ENCODE data around the gene MPPED1. TPM values are rescaled to one million over a fixed set of nuclear protein-coding genes. Genes with fewer than 3 reads are reported as not detected.

Gene MPPED1
- total RNA-seq, 1 donor from 2014 or later, result 0.18 TPM

DNA sequence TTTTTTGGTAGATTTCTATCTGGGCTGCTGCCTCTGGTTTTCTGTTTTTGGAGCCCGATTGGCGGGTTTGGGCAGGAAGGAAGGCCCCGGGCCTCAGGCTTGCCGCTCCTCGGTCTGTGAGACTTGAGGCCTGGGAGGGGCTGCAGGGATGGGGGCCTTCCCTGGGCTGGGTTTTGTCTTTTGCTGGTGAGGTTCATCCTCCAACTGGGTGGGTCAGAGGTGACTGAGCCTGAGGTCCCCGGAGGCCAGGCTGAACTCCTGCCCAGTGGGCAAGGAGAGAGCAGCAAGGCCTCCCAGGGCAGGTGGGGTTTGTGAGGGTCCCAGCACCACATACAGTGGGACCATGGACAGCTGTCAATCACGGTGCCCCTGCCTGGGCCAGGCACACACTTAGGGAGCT, 15.0 kb downstream of the MPPED1 start:
- DNase-seq (ENCODE audit: low spot score), result no peak
- TF ChIP-seq, protein P1, sequence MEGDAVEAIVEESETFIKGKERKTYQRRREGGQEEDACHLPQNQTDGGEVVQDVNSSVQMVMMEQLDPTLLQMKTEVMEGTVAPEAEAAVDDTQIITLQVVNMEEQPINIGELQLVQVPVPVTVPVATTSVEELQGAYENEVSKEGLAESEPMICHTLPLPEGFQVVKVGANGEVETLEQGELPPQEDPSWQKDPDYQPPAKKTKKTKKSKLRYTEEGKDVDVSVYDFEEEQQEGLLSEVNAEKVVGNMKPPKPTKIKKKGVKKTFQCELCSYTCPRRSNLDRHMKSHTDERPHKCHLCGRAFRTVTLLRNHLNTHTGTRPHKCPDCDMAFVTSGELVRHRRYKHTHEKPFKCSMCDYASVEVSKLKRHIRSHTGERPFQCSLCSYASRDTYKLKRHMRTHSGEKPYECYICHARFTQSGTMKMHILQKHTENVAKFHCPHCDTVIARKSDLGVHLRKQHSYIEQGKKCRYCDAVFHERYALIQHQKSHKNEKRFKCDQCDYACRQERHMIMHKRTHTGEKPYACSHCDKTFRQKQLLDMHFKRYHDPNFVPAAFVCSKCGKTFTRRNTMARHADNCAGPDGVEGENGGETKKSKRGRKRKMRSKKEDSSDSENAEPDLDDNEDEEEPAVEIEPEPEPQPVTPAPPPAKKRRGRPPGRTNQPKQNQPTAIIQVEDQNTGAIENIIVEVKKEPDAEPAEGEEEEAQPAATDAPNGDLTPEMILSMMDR (IDR thresholded peaks at IDR 0.05; ENCODE audit: unreplicated experiment), result no peak
- Mint-ChIP-seq H3K4me3 (ENCODE audit: unreplicated experiment) (no peak overlapping the region), H3K27ac (ENCODE audit: unreplicated experiment) (no peak overlapping the region), H3K27me3 (ENCODE audit: unreplicated experiment) (peaks cover 9% of the 10 kb centered on the region), H3K36me3 (ENCODE audit: low read depth, unreplicated experiment) (no peaks in the 10 kb centered on the region), H3K9me3 (ENCODE audit: unreplicated experiment) (no peaks in the 10 kb centered on the region), H3K4me1 (ENCODE audit: unreplicated experiment) (peaks cover 3% of the 10 kb centered on the region)

DNA sequence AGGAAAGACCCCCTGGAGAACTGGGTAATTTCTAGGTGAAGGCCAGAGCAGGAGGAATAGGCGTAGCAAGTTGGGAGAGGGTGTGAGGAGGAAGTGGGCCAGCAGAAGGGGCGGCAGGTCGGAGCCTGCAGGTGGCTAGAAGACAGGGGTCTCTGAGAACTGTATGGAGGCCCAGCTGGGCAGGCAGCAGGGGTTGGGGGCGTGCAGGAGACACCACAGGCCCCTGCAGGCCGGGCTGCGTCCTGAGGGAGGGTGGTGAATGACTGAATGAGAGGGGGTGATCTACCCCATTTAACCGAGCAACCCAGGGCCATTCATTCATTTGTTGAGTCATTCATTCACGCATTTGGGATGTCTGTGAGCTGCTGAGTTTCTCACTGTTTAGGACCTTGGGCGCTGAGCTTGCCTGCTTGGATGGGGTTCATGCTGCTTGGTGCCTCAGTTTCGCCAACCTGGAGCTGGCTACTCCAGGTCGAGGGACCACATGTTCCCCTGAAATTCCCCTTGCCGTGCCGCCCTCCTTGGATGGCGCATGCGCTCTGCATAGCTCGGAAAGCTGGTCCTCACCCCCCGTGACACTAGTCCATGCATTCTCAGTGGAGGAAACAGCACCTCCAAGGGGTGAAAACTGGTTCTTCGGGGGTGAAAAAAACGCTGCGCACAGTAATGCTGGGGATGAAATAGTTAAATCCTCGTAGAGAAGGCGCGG, 15.6 kb downstream of the MPPED1 start:
- Mint-ChIP-seq H3K27me3 (ENCODE audit: unreplicated experiment) (peaks cover 11% of the 10 kb centered on the region), H3K9me3 (ENCODE audit: unreplicated experiment) (no peaks in the 10 kb centered on the region), H3K4me1 (ENCODE audit: unreplicated experiment) (peaks cover 3% of the 10 kb centered on the region), H3K27ac (ENCODE audit: unreplicated experiment) (no peak overlapping the region), H3K36me3 (ENCODE audit: low read depth, unreplicated experiment) (no peaks in the 10 kb centered on the region), H3K4me3 (ENCODE audit: unreplicated experiment) (no peak overlapping the region)
- no peak for DNase-seq (ENCODE audit: low spot score)
- TF ChIP-seq, protein P1 (IDR thresholded peaks at IDR 0.05; ENCODE audit: unreplicated experiment), result peak; percentile 21

DNA sequence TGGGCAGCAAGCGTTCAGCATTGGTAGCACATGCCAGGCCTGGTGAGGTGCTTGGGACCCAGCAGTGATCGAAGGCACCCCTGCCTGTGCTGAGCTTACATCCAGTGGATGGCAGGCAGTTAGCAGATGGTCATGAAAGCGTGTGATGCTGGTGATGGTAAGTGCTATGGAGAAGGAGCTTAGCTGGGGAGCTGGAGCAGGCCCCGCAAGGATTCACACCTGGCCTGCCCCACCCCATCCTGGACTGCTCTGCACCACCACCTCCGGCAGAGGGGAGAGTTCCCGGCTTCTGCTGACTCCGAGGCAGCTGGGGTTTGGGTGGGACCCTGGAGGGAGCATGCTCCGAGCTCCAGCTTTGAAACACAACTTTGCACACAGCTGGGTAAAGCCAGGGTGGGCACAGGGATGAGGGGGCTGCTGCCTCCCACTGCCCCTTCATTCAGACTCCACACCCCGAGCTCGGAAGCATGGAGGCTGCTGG, 16.2 kb downstream of the MPPED1 start:
- Mint-ChIP-seq H3K27me3 (ENCODE audit: unreplicated experiment) (peaks cover 11% of the 10 kb centered on the region), H3K4me3 (ENCODE audit: unreplicated experiment) (no peak overlapping the region), H3K4me1 (ENCODE audit: unreplicated experiment) (peaks cover 3% of the 10 kb centered on the region), H3K27ac (ENCODE audit: unreplicated experiment) (no peak overlapping the region), H3K9me3 (ENCODE audit: unreplicated experiment) (no peaks in the 10 kb centered on the region), H3K36me3 (ENCODE audit: low read depth, unreplicated experiment) (no peaks in the 10 kb centered on the region)
- TF ChIP-seq, protein P1 (IDR thresholded peaks at IDR 0.05; ENCODE audit: unreplicated experiment), result no peak
- no peak for DNase-seq (ENCODE audit: low spot score)

DNA sequence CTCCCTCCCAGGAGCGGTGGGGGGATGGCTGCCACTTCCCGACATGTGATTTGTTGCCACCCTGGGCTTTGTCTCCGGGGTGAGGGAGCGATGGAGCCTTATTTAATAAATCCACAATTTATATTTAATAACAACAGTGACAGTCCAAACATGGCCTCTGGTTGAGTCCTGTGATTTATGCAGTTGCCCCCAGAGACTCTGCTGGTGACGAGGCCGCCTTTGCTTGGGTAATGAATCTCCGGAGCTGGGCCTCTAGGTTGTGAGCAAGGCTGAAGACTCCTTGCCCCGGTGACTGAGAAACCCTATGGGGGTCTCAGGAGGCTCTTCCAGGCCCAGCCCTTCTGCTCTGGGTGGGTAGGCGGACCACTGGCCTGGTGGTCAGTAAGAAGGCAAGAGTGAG, 16.7 kb downstream of the MPPED1 start:
- no peak overlapping the region for H3K27ac Mint-ChIP-seq (ENCODE audit: unreplicated experiment)
- H3K27me3 Mint-ChIP-seq (ENCODE audit: unreplicated experiment), result peaks cover 13% of the 10 kb centered on the region
- H3K4me1 Mint-ChIP-seq (ENCODE audit: unreplicated experiment), result peaks cover 3% of the 10 kb centered on the region
- no peak overlapping the region for H3K4me3 Mint-ChIP-seq (ENCODE audit: unreplicated experiment)
- H3K9me3 Mint-ChIP-seq (ENCODE audit: unreplicated experiment), result no peaks in the 10 kb centered on the region
- no peak for DNase-seq (ENCODE audit: low spot score)
- TF ChIP-seq, protein P1 (IDR thresholded peaks at IDR 0.05; ENCODE audit: unreplicated experiment), result no peak
- no peaks in the 10 kb centered on the region for H3K36me3 Mint-ChIP-seq (ENCODE audit: low read depth, unreplicated experiment)

DNA sequence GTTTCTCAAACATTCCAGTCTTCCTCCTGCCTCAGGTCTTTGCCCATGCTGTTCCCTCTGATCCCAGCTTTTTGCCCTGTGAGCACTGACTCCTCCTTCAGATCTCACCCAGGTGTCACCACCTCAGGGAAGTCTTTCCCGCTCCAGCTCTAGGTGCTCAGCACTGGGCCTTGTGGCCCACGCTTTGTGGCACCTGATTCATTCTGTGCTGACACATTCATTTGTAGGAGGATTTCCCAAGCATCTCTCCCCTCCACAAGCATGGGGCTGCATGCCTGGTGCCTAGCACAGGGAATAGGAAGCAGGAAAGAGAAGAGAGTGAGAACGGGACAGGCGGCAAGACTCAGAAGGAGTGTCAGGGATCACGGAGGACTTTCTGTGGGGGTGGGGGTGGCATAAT, 17.6 kb downstream of the MPPED1 start:
- no peak overlapping the region for H3K27ac Mint-ChIP-seq (ENCODE audit: unreplicated experiment)
- no peak overlapping the region for H3K4me3 Mint-ChIP-seq (ENCODE audit: unreplicated experiment)
- no peak for DNase-seq (ENCODE audit: low spot score)
- TF ChIP-seq, protein P1 (IDR thresholded peaks at IDR 0.05; ENCODE audit: unreplicated experiment), result no peak
- peaks cover 3% of the 10 kb centered on the region for H3K4me1 Mint-ChIP-seq (ENCODE audit: unreplicated experiment)
- no peaks in the 10 kb centered on the region for H3K36me3 Mint-ChIP-seq (ENCODE audit: low read depth, unreplicated experiment)
- H3K27me3 Mint-ChIP-seq (ENCODE audit: unreplicated experiment), result peaks cover 15% of the 10 kb centered on the region
- no peaks in the 10 kb centered on the region for H3K9me3 Mint-ChIP-seq (ENCODE audit: unreplicated experiment)

Measured in endothelial cell (in vitro differentiated cells).